A549 (cell line): ENCODE results near the gene YIPF6.

Experiments
- CTCF ChIP-seq: fragments of >200 bp; sonication (Bioruptor Twin); formaldehyde crosslinking; IDR thresholded peaks from 3 replicates; pipeline ENCODE4 v1.5.1; 2016
- EP300 ChIP-seq, 2 experiments: fragments of >200 bp; sonication (Bioruptor Twin); formaldehyde crosslinking; IDR thresholded peaks; 2 replicates in 1 of 2; 3 replicates in 1 of 2; pipeline ENCODE4 v1.6.1; 2016 to 2017
- MAX ChIP-seq: IDR thresholded peaks from 2 replicates; pipeline ENCODE4 v1.6.1; 2012
- MYC ChIP-seq: IDR thresholded peaks from 2 replicates; pipeline ENCODE4 v1.6.1; 2012; ENCODE audit warnings: mild to moderate bottlenecking, inconsistent platforms, low read length, improper control_type of control experiment, borderline replicate concordance
- NPAS2 ChIP-seq: fragments of 250-450 bp; sonication (Bioruptor Pico); IDR thresholded peaks from 2 replicates; pipeline ENCODE4 v1.8.0; 2022; ENCODE audit warnings: mild to moderate bottlenecking, moderate library complexity, borderline replicate concordance
- POLR2A ChIP-seq: IDR thresholded peaks from 2 replicates; pipeline ENCODE4 v1.6.1; 2012; ENCODE audit warnings: mild to moderate bottlenecking, low read length
- RAD21 ChIP-seq, 2 experiments: fragments of >200 bp in 1 of 2; sonication (Bioruptor Twin) in 1 of 2; formaldehyde crosslinking in 1 of 2; IDR thresholded peaks in 1 of 2; conservative IDR thresholded peaks in 1 of 2; 2 replicates in 1 of 2; 3 replicates in 1 of 2; pipeline ENCODE4 v1.6.1; 2012 to 2018; ENCODE audit warnings: inconsistent platforms in 1 of 2
- RARB ChIP-seq: fragments of 250-450 bp; sonication (Bioruptor Pico); IDR thresholded peaks from 2 replicates; pipeline ENCODE4 v1.8.0; 2021; ENCODE audit warnings: mild to moderate bottlenecking, moderate library complexity
- REST ChIP-seq: fragments of 200-600 bp; sonication (generic); IDR thresholded peaks from 2 replicates; pipeline ENCODE4 v1.6.1; 2016; ENCODE audit warnings: antibody characterized with exemption, mild to moderate bottlenecking, moderate library complexity
- RFX5 ChIP-seq: fragments of 450-650 bp; IDR thresholded peaks from 2 replicates; pipeline ENCODE4 v1.7.1; 2014; ENCODE audit warnings: antibody characterized with exemption, mild to moderate bottlenecking, moderate library complexity
- RNF2 ChIP-seq: fragments of 200-600 bp; sonication (generic); IDR thresholded peaks from 2 replicates; pipeline ENCODE4 v1.6.1; 2016; ENCODE audit warnings: low read depth, mild to moderate bottlenecking, antibody characterized with exemption, moderate library complexity, borderline replicate concordance
- ZC3H11A ChIP-seq: fragments of 450-650 bp; IDR thresholded peaks from 2 replicates; pipeline ENCODE4 v1.6.1; 2014; ENCODE audit warnings: antibody characterized with exemption, mild to moderate bottlenecking

GRCh38 chrX:68571292-68571609 is 72.4 kb downstream of the YIPF6 start:
- TF ChIP-seq MAX, result no peak
- no peak for TF ChIP-seq RFX5
- no peak for TF ChIP-seq CTCF
- no peak for TF ChIP-seq POLR2A
- no peak for TF ChIP-seq RAD21 (conservative IDR thresholded peaks at IDR 0.05 in 1 of 2, IDR thresholded peaks at IDR 0.05 in 1 of 2)
- no peak for TF ChIP-seq EP300 (IDR thresholded peaks at IDR 0.05)
- TF ChIP-seq RARB (CRISPR knock-in tag), result no peak
- no peak for TF ChIP-seq MYC
- no peak for TF ChIP-seq REST
- no peak for TF ChIP-seq RNF2
- TF ChIP-seq ZC3H11A, result no peak
- no peak for TF ChIP-seq NPAS2 (CRISPR knock-in tag)
